NB4 (cell line): ENCODE data around the gene RAD18.

ENCODE experiments used
- MYC ChIP-seq: IDR thresholded peaks from 2 replicates; pipeline ENCODE4 v1.6.1; 2011; ENCODE audit warnings: low read depth, low read length
- POLR2A ChIP-seq: IDR thresholded peaks from 2 replicates; pipeline ENCODE4 v1.6.1; 2011; ENCODE audit warnings: mild to moderate bottlenecking; ENCODE audit not compliant: insufficient read length; ENCODE audit errors: extremely low read depth
- TF ChIP-seq, protein P1 (sequence below): IDR thresholded peaks from 2 replicates; pipeline ENCODE4 v1.6.1; 2011; ENCODE audit warnings: low read depth, low read length
- TF ChIP-seq, protein P2 (sequence below): IDR thresholded peaks from one replicate; pipeline ENCODE4 v1.5.1; 2012; ENCODE audit warnings: low read depth, low read length

DNA sequence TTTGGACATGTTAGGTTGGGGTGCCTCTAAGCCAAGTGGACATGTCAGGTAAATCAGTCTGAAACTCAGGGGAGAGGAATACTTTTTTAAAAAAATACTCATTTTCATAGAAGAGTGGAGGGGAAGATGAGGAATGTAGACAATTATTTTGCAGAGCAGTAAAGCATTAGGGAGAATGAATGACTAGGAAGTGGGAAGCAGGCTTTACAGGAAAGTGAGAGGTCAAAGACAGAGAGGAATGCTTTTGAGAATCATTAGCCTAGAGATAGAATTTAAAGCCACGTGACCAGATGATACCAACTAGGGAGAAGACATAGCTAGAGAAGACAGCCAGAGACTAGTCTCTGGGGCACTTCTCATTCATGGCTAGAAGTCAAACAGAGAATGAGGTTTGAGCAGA, 91.0 kb downstream of the RAD18 start:
- TF ChIP-seq, protein P1, sequence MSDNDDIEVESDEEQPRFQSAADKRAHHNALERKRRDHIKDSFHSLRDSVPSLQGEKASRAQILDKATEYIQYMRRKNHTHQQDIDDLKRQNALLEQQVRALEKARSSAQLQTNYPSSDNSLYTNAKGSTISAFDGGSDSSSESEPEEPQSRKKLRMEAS, result no peak
- TF ChIP-seq, protein P2, sequence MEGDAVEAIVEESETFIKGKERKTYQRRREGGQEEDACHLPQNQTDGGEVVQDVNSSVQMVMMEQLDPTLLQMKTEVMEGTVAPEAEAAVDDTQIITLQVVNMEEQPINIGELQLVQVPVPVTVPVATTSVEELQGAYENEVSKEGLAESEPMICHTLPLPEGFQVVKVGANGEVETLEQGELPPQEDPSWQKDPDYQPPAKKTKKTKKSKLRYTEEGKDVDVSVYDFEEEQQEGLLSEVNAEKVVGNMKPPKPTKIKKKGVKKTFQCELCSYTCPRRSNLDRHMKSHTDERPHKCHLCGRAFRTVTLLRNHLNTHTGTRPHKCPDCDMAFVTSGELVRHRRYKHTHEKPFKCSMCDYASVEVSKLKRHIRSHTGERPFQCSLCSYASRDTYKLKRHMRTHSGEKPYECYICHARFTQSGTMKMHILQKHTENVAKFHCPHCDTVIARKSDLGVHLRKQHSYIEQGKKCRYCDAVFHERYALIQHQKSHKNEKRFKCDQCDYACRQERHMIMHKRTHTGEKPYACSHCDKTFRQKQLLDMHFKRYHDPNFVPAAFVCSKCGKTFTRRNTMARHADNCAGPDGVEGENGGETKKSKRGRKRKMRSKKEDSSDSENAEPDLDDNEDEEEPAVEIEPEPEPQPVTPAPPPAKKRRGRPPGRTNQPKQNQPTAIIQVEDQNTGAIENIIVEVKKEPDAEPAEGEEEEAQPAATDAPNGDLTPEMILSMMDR, result no peak
- TF ChIP-seq POLR2A (no peak), MYC (no peak)
